ENCODE measurements around the gene MORN1. TPM values are rescaled to one million over a fixed set of nuclear protein-coding genes. Genes with fewer than 3 reads are reported as not detected.

The MORN1 gene
- total and polyA plus RNA-seq, 2 experiments from 2014 or later: 4.5 to 9.4 TPM

GRCh38 chr1:2378956-2379732 lies 12.2 kb downstream of the MORN1 start:
- no peaks in the 10 kb centered on the region for H4K20me1 ChIP-seq (ENCODE audit: insufficient read depth, poor library complexity, severe bottlenecking)
- TF ChIP-seq EZH2phosphoT487 (IDR thresholded peaks at IDR 0.05; ENCODE audit: low read depth, severe bottlenecking, unreplicated experiment) (no peak), CTCF (IDR thresholded peaks at IDR 0.05; ENCODE audit: poor library complexity) (no peak), EZH2 (IDR thresholded peaks at IDR 0.05; ENCODE audit: borderline replicate concordance) (no peak)
- no peaks in the 10 kb centered on the region for H3K79me2 ChIP-seq
- no peak overlapping the region for H3K4me3 ChIP-seq
- H3K9me3 ChIP-seq (ENCODE audit: low read depth): no peaks in the 10 kb centered on the region
- no peak overlapping the region for H3K27ac ChIP-seq
- no peaks in the 10 kb centered on the region for H3K9me2 ChIP-seq (replicated peaks; ENCODE audit: insufficient read depth)
- no peaks in the 10 kb centered on the region for H3K4me1 ChIP-seq (ENCODE audit: insufficient read depth)
- H2AFZ ChIP-seq: no peak overlapping the region
- no peaks in the 10 kb centered on the region for H3K27me3 ChIP-seq
- no peaks in the 10 kb centered on the region for H3K36me3 ChIP-seq (replicated peaks; ENCODE audit: insufficient read depth, low read depth)
- no peak for DNase-seq (ENCODE audit: low spot score)
- H3K4me2 ChIP-seq: no peak overlapping the region
- WGBS (ENCODE audit: low lambda C conversion rate, missing lambda C conversion rate): 90% methylated on average over 18 of the region's 18 CpGs

GRCh38 chr1:2378441-2378851 lies 12.9 kb downstream of the MORN1 start:
- no peak for DNase-seq (ENCODE audit: low spot score)
- H2AFZ ChIP-seq: no peak overlapping the region
- no peak overlapping the region for H3K4me3 ChIP-seq
- no peak for TF ChIP-seq EZH2 (IDR thresholded peaks at IDR 0.05; ENCODE audit: borderline replicate concordance)
- TF ChIP-seq CTCF (IDR thresholded peaks at IDR 0.05; ENCODE audit: poor library complexity): no peak
- TF ChIP-seq EZH2phosphoT487 (IDR thresholded peaks at IDR 0.05; ENCODE audit: low read depth, severe bottlenecking, unreplicated experiment): no peak
- H3K4me1 ChIP-seq (ENCODE audit: insufficient read depth): no peaks in the 10 kb centered on the region
- H3K27ac ChIP-seq: no peak overlapping the region
- no peaks in the 10 kb centered on the region for H4K20me1 ChIP-seq (ENCODE audit: insufficient read depth, poor library complexity, severe bottlenecking)
- H3K9me2 ChIP-seq (replicated peaks; ENCODE audit: insufficient read depth): no peaks in the 10 kb centered on the region
- no peaks in the 10 kb centered on the region for H3K79me2 ChIP-seq
- no peak overlapping the region for H3K4me2 ChIP-seq
- H3K36me3 ChIP-seq (replicated peaks; ENCODE audit: insufficient read depth, low read depth): no peaks in the 10 kb centered on the region
- H3K9me3 ChIP-seq (ENCODE audit: low read depth): no peaks in the 10 kb centered on the region
- H3K27me3 ChIP-seq: no peaks in the 10 kb centered on the region
- 91% methylated on average over 24 of the region's 24 CpGs for WGBS (ENCODE audit: low lambda C conversion rate, missing lambda C conversion rate)

- Histone ChIP-seq H3K9me2 (replicated peaks; ENCODE audit: insufficient read depth) (no peaks in the 10 kb centered on the region), H3K4me3 (no peak overlapping the region)
Observed at GRCh38 chr1:2377751-2378440, 13.5 kb downstream of the MORN1 start.

More at GRCh38 chr1:2377751-2378440, 13.5 kb downstream of the MORN1 start:
- Histone ChIP-seq H3K36me3 (replicated peaks; ENCODE audit: insufficient read depth, low read depth) (no peaks in the 10 kb centered on the region), H3K4me1 (ENCODE audit: insufficient read depth) (no peaks in the 10 kb centered on the region), H3K9me3 (ENCODE audit: low read depth) (no peaks in the 10 kb centered on the region), H3K27ac (no peak overlapping the region), H3K27me3 (no peaks in the 10 kb centered on the region), H3K79me2 (no peaks in the 10 kb centered on the region), H4K20me1 (ENCODE audit: insufficient read depth, poor library complexity, severe bottlenecking) (no peaks in the 10 kb centered on the region), H3K4me2 (no peak overlapping the region), H2AFZ (no peak overlapping the region)
- DNase-seq (ENCODE audit: low spot score): no peak
- 91% methylated on average over 15 of the region's 16 CpGs for WGBS (ENCODE audit: low lambda C conversion rate, missing lambda C conversion rate)
- no peak for TF ChIP-seq CTCF (IDR thresholded peaks at IDR 0.05; ENCODE audit: poor library complexity)
- TF ChIP-seq EZH2 (IDR thresholded peaks at IDR 0.05; ENCODE audit: borderline replicate concordance): no peak
- no peak for TF ChIP-seq EZH2phosphoT487 (IDR thresholded peaks at IDR 0.05; ENCODE audit: low read depth, severe bottlenecking, unreplicated experiment)

Data from hepatocyte (in vitro differentiated cells).